WTC11 (cell line): ENCODE measurements around the gene ZNF768.

ENCODE experiments used
- ATF2 ChIP-seq: sonication (generic); formaldehyde crosslinking; IDR thresholded peaks from 2 replicates; pipeline ENCODE4 v1.8.1; 2022; ENCODE audit warnings: low read depth, missing genetic modification reagents, borderline replicate concordance
- CDX4 ChIP-seq: fragments of 250-450 bp; sonication (Bioruptor Pico); IDR thresholded peaks from 2 replicates; pipeline ENCODE4 v1.9.0; 2021; ENCODE audit warnings: moderate library complexity, mild to moderate bottlenecking, inconsistent platforms, borderline replicate concordance
- CREB1 ChIP-seq: sonication (generic); formaldehyde crosslinking; IDR thresholded peaks from 2 replicates; pipeline ENCODE4 v1.8.0; 2023; ENCODE audit warnings: mild to moderate bottlenecking, missing genetic modification reagents
- CTCF ChIP-seq: fragments of 200-600 bp; IDR thresholded peaks from 2 replicates; pipeline ENCODE4 v1.8.0; 2022; ENCODE audit warnings: antibody characterized with exemption
- MLX ChIP-seq: sonication (generic); formaldehyde crosslinking; IDR thresholded peaks from 2 replicates; pipeline ENCODE4 v1.8.1; 2023; ENCODE audit warnings: mild to moderate bottlenecking, missing genetic modification reagents, moderate library complexity
- SMAD4 ChIP-seq: sonication (generic); formaldehyde crosslinking; IDR thresholded peaks from 2 replicates; pipeline ENCODE4 v1.8.0; 2022; ENCODE audit warnings: mild to moderate bottlenecking, missing genetic modification reagents
- ZNF138 ChIP-seq: sonication (generic); formaldehyde crosslinking; conservative IDR thresholded peaks from 2 replicates; pipeline ENCODE4 v1.8.1; 2022; ENCODE audit warnings: mild to moderate bottlenecking, moderate library complexity, missing genetic modification reagents

- TF ChIP-seq CREB1 (CRISPR knock-in tag) (no peak), CTCF (no peak), ATF2 (CRISPR knock-in tag) (no peak), MLX (CRISPR knock-in tag) (no peak), SMAD4 (CRISPR knock-in tag) (no peak), CDX4 (CRISPR knock-in tag) (no peak), ZNF138 (CRISPR knock-in tag) (no peak)
These were observed 16.7 kb upstream of the ZNF768 start for GRCh38 chr16:30543067-30543466.
